NCI-H510A (cell line): Measurements from ENCODE around the gene TMIGD2.
"Not testable (repeated sequence)": the region's sequence is repeated elsewhere in the genome, so short reads cannot be mapped to it uniquely, and the experiment has no call there.

Experiments
- DNase-seq: peaks from one replicate; lab custom pipeline; 2025; lab: John Stamatoyannopoulos, UW

TMIGD2 gene

DNA sequence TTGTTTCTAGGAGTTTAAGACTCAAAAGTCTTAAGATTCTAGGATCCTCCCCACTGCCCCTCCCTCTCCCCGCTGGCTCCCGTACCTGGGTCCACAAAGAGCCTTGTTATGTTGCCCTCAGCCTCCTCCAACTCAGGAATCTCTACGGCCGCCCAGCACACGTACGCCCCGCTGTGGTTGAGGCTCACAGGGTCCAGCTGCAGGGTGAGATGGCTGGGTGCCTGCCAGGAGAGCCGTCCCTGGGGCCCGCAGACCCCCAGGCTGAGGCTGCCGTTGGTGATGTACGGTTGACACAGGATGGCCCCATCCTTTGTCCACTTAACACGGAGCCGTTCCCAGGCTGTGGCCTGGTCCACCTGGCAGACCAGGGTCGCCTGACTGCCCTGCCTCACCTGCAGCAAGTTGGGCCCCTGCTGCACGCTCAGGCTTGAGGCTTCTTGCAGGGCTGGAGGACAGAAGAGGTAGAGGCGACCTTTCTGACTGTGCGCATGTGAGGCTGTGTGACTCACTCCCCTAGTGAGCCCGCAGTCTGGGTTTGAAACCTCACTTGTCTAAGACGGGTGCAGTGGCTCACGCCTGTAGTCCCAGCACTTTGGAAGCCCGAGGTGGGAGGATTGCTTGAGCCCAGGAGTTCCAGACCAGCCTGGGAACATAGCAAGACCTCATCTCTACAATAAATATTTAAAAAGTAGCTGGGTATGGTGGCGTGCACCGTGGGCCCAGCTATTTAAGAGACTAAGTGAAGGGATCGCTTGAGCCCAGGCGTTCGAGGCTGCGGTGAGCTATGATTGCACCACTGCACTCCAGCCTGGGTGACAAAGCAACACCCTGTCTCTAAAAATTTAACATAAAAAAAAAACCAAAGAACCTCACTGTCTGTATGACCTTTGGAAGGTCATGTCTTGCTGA lies 4.0 kb downstream of the TMIGD2 start:
- no peak for DNase-seq

DNA sequence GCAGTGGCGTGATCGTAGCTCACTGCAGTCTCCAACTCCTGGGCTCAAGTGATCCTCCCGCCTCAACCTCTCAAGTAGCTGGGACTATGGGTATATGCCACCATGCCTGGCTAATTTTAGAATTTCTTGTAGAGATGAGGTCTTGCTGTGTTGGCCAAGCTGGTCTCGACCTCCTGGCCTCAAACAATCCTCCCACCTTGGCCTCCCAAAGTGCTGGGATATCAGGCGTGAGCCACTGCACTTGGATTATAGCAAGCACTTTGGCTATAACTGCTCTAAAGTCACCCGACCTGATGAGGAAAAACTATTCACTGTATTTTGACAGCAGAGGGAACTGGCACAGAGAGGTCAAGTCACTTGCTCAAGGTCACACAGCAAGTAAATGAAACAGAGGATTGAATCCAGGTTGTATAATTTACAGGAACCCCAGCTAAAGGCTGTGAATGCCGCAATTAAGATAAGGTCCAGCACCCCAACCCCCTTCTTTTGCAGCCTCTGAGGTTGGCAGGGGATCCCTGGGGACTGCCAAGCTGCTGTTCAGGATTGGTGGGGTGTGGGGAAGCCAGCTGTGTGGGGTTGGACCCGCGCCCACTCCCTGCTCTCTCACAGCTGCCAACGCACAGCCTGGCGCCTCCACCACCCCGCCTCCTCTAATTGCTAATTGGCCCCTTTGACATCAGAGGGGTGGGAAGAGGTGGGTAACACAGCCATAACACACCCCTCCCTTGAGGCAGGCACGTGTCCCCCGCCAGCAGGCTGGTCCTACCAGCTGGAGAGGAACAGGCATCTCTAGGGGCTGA lies 6.0 kb downstream of the TMIGD2 start:
- no peak for DNase-seq

DNA sequence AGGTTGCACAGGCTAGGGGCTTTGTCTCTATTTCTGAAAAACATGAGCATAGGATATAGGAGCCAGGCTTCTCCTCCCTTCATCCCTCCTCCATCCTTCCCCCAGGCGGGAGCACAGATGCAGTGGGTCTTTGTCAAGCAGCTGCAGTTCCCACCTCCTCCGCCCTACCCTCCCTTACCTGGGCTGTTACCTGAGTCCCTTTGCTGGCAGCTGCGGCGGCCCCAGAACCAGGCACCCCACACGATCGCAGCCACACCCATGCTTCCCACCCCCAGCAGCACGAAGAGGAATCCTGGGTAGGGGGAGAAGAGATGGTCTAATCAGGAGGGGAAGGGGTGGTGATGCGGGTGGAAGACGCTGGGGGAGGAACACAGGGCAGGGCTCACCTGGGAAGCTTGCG lies 7.8 kb downstream of the TMIGD2 start:
- DNase-seq: no peak

DNA sequence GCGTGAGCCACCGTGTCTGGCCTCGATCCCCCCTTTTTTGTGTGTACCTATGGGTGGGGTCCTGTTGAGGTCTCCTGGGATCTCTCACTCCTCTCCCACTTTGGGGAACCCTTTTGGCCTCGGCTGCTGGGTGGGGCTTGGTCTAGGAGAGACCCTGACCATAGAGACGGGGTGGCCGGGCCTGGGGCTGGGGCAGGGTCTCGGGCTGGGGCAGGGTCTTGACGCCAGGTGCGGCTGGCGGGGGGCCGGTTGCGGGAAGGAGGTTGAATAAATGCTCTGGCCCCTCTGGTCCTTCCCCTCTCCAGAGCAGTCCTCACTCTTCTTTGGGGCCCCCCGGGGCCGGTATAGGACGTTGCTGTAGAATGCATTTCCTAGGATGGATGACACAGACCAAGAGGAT lies 9.7 kb downstream of the TMIGD2 start:
- no peak for DNase-seq

DNA sequence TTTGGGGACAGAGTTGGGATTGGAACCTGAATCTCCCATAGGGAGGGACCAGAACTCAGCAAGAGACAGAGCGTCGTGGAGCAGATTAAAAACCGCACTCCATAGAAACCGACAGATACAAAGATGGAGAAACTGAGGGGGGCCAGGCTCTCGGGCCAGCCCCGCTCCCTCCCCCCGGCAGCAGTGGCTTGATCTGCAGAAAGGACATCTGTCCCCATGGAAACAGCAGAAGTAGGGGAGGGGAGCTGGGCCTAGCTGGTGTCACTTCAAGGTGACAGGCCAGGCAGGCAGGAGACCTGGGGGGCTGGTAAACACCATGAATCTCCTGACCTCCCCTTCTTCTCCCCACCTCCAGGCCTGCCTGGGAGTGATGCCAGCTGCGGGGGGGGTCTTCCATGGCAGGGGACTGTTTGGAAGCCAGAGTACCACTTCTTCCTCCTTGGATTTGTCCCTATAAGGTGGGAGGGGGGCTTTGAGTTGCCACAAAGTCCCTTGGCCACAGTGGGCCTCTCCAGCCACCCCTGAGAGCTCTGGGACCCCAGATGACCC lies 10.9 kb downstream of the TMIGD2 start:
- DNase-seq: no peak

DNA sequence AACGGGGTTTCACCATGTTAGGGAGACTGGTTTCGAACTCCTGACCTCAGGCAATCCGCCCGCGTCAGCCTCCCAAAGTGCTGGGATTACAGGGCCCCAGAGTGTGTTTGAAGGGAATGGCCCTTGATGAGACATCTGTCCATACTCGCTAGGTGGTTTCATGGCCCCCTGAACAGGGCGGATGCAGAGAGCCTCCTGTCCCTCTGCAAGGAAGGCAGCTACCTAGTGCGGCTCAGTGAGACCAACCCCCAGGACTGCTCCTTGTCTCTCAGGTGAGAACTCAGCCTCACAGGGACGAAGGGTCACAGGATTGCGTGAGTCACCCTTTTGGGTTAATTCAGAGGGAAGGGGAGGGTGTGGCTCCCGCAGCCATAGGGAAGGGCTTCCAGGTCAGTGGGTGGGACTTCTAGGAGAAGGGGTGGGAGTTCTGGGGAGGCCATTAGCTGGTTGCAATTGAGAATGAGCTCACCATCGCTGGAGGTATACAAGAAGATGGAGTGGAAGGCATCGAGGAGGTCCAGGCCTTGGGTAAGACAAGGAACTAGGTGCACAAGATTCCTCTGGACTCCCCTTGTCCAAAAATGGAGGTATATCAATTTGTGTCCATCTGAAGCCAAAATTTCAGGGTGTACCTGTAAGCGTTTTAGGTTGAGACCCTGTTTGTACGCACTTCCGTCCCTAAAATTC lies 14.0 kb downstream of the TMIGD2 start:
- no peak for DNase-seq

DNA sequence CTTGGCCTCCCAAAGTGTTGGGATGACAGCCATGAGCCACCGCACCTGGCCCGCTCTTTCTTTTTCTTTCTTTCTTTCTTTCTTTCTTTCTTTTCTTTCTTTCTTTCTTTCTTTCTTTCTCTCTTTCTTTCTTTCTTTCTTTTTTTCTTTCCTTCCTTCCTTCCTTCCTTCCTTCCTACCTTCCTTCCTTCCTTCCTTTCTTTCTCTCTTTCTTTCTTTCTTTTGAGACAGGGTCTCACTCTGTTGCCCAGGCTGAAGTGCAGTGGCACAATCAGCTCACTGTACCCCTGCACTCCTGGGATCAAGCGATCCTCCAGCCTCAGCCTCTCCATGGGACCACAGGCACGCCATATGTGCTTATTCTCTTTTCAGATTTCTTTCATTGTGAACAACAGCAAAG lies 16.0 kb downstream of the TMIGD2 start:
- DNase-seq: not testable (repeated sequence)

DNA sequence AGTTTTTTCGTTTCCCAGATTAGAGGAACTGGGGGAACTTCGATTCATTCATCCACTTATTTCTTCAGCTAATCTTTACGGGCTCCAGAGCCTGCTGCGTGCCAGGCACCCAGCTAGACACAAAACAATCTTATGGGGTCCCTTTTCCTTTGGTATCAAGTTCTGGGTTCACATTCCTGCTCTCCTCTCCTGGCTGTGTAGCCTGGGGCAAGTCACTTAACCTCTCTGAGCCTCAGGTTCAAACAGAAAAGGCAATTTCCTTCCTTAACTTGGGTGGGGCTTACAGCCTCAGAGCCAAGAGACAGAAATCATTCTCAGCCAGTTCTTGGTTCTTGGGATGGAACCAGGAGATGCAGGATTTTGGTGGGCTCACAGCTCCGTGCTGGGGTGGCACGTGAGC lies 17.2 kb downstream of the TMIGD2 start:
- no peak for DNase-seq

DNA sequence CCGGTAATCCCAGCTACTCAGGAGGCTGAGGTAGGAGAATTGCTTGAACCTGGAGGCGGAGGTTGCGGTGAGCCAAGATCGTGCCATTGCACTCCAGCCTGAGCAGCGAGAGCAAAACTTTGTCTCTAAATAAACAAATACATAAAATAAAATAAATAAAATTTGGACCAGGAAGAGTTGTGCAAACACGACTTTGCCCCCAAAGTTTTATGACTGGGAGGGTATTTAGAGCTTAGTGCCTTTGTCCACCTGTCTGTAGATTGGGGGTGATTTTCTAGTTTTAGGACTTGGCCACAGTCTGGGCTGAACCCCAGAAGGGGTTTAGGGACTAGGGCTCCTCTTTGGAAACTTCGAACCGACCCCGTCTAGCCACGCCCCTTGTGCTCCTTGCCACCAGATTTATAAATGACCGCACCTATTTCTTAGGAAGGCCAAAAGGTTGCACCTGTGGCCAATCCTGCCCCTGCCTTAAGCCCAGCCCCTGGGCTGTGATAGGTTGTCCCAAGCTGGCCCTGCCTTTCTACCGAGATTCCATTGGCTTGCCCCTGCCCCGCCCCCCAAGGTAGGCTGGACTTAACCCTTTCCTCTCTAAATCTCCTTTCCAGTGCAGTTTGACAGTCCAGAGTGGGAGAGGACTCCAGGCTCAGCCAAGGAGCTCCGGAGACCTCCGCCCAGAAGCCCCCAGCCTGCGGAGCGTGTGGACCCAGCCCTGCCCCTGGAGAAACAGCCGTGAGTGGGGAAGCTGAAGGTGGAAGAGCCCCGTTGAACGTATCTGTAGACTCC lies 17.8 kb downstream of the TMIGD2 start:
- no peak for DNase-seq

DNA sequence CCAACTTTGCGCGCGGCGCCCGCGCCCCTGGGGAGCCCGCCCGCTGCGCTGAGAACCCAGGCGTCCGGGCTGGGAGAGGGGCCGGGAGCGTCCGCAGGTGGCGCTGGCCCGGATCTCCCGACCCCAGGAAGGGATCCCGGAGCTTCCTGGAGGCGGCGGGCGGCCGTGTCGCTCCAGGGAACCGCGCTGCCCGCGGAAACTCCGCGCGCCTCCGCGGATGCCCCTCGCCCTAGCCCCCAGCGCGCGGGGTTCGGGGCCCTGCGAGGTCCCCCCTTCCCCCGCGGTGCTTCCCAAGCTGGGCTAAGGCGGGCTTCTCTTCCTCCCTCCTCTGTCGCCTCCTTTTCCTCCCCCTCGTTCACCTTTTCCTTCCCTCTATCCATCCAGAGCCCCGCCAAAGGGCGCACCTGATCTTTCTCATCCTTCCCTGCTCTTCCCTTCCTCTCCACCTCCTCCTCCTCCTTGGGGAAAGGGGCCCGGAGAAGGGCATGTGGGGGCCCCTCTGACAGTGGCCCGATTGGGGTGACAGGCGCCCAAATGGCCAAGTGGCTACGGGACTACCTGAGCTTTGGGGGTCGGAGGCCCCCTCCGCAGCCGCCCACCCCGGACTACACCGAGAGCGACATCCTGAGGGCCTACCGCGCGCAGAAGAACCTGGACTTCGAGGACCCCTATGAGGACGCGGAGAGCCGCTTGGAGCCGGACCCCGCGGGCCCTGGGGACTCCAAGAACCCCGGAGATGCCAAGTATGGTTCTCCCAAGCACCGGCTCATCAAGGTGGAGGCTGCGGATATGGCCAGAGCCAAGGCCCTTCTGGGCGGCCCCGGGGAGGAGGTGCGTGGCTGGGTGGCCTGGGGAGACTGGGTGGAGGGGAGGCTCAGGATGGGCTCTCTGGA lies 22.4 kb downstream of the TMIGD2 start:
- DNase-seq: no peak

DNA sequence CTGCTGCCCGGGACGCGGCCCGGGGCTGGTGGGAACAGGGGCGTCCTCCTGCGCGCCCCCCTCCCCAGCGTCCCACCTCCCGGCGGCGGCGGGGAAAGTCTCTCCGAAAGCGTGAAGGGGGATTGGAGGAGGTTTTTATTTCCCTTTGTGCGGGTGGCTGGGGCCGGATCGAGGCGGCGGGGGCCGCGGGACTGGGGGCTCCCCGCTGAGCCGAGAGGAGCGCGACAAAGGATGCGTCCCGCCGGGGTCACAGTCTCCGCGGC lies 23.0 kb downstream of the TMIGD2 start:
- DNase-seq: no peak

DNA sequence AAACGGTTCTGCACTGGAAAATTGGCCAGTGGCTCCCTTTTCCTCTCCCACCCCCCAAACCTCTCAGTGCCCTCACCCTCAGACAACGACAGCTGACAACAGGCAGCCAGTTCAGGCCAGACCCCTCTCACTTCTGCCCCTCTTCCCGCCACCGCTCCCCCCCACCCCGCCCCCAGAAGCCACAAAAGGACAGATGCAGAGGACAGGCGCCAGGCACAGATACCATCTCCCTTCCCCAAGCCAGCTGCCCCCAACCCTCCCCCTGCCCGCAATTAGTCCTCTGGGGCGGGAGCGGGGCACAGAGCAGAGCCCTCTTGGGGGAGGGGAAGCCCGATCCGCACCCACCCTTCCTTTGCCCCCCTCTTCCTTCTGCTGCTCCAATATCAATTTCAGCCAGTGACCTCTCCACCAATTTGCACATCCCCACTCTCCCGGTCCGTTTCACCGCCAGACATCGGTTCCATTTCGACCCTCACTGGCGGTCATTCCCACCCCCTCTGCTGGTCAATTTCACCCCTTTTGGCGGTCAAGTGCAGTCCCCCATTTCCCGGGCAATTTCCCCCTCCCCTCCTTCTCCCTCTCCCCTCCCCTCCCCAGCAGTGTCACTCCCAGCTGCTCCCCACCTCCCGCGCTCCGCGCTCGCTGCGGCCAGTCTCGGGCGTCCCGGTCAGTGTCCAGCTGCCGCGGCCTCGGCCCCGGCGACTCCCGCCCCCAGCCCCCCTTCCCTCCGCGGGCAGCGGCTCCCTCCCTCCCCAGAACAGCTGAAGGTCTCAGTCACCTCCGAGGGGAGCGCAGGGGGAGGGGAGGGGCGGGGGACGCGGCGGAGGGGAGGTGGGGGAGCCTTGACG lies 23.5 kb downstream of the TMIGD2 start, which contains the start of gene SHD:
Gene SHD, plus strand, starts transcription at position 848 of the 848 bp plus-strand sequence. CDS start 798 bp downstream, outside the sequence.
- DNase-seq: no peak

DNA sequence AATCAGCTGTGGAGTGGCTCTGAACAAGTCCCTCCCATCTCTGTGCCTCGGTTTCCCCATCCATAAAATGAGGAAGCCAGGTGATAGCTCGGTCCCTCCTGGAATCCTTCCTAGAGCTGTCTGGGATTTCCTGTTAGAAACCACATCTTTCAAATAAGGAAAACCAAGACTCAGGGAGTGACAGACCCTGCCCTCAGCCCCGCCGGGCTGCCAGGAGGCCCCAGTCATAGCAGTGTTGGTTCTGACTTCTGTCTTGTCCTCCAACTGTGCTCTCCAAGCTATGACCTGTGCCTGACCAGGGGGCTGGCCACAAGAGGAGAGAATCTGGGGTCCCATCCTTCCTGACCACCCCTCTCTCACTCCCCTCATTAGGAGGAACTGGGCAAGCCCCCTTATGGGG lies 24.2 kb downstream of the TMIGD2 start:
- no peak for DNase-seq

DNA sequence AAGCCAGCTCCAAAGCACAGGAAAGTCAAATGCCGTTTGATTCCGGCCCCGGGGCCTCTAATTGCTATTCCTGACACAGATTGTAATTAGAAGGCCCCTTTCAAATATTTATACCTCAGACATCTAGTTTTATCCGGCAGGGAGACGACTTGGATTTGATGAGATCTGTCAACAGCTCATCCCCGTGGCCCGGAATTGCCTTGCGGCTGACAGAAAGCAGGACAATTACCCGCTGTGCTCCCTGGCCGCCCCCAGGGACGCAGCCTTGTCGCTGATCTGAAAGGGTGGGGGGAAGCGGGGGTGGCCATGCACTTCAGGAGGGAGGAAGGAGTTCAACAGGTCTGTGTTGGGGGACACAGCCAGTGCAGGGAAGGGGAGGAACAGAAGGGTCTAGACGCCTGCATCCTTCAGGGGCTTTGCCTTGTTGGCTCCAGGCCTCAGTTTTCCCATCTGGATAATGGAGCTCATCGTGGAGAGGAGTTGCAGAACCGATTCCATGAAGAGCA lies 24.9 kb downstream of the TMIGD2 start:
- DNase-seq: no peak

DNA sequence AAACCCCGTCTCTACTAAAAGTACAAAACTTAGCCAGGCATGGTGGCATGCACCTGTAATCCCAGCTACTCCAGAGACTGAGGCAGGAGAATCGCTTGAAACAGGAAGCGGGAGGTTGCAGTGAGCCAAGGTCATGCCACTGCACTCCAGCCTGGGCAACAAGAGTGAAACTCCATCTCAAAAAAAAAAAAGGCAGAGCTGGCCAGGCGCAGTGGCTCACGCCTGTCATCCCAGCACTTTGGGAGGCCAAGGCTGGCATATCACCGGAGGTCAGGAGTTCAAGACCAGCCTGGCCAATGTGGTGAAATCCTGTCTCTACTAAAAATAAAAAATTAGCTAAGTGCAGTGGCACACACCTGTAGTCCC lies 27.9 kb downstream of the TMIGD2 start:
- DNase-seq: not testable (repeated sequence)

DNA sequence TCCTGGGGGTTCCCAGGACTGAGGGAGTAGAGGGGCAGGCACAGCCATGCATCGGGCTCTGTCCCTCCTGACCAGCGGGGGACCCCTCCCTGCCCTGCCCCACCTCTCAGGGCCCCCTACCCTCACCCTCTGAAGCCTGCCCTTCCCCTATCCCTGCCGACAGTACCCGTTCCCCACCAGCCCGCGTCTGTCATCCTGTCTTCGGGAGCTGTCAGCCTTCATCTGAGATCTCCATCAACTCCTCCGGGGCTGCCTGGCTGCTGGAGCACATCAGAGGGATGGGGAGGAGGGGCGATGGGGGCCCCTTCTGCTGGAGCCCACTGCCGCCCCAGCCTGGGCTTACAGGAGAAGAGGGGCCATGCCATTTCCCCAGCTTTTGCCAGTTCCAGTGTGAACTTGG lies 29.3 kb downstream of the TMIGD2 start:
- no peak for DNase-seq

DNA sequence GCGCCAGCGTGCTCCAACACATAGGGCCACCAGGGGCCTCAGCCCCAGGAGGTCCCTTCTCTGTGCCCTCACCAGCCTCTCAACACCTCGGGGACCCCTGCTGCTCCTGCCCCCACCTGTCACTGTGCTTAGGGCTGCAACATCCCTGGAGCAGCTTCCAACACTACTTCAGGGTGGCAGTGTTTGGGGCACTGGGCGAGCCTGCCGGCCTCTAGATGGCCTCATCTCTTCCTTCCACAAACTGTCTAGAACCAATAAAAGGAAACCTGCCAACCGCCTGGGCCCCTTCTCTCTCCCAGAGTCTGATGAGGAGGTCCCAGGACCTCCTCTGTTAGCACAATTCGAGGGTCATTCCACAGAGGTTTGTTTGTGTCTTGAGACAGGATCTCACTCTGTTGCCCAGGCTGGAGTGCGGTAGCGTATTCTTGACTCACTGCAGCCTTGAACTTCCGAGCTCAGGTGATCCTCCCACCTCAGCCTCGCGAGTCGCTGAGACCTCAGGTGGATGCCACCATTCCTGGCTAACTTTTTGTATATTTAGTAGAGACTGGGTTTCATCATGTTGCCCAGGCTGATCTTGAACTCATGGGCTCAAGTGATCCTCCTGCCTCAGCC lies 33.3 kb downstream of the TMIGD2 start:
- DNase-seq: no peak

DNA sequence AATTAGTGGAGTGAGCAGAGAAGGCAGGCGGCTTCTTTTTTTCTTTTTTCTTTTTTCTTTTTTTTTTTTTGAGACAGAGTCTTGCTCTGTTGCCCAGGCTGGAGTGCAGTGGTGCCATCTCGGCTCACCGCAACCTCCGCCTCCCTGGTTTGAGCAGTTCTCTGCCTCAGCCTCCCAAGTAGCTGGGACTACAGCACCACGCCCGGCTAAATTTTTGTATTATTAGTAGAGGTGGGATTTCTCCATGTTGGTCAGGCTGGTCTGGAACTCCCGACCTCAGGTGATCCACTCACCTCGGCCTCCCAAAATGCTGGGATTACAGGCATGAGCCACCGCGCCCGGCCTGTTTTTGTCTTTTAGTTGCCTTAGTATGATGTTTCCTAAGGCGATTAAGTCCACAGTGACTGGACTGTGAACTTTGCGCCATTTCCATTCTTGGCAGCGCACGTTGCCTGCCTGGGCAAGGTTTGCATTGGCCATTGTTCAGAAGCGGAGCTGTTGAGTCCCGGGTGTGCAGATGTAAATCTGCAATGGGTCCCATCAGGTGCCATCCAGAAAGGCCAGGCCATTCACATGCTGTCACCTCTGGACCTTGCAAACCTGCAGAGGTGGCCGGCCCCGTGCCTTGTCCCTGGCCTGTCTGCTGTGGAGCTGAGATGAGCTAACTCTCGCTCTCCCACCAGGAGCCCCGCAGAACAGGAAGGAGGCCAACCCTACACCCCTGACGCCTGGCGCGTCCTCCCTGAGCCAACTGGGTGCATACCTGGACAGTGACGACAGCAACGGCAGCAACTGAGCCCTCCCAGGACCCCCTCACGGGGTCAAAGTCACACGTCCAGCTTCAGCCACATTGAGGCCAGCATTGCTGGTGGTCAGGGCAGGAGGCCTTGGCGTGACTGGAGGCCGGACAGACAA lies 34.0 kb downstream of the TMIGD2 start:
- no peak for DNase-seq
